Stimulated activated CD4-positive, alpha-beta T cell treated with anti-CD3 and anti-CD28 coated beads, Interleukin-4, amount 100 ng/mL, for 48 hours (primary cell): ENCODE results near the gene SPCS2.
"Not testable (repeated sequence)": the region's sequence is repeated elsewhere in the genome, so short reads cannot be mapped to it uniquely, and the experiment has no call there.

ENCODE experiments used
- DNase-seq, 2 donors: peaks; one replicate each; pipeline ENCODE4 v3.0.0-alpha.2; 2020; ENCODE audit warnings: low read depth in 2 of 2

The SPCS2 gene

DNA sequence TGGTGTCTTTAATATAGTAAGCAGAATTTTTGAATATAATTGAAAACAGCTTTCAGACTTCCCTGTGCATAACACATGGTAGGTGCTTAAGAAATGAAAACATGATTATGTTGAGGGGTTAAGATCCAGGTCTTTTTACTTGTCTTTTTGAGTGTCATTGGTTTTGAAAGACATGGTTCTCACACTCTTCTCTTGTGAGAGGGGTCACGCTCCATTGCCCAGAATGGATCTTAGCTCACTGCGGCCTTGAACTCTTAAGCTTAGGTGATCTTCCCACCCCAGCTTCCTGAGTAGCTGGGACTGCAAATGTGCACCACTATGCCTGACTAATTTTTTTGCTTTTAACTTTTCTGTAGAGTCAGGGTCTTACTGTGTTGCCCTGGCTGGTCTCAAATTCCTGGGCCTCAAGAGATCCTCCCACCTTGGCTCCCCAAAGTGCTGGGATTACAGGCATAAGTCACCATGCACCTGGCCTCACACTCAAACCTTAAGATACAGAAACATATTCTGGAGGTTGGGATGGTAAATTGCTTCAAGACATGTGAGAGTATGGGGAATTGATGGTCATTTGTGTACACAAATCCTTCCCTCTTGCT, 1.4 kb downstream of the SPCS2 start:
- DNase-seq = no peak

DNA sequence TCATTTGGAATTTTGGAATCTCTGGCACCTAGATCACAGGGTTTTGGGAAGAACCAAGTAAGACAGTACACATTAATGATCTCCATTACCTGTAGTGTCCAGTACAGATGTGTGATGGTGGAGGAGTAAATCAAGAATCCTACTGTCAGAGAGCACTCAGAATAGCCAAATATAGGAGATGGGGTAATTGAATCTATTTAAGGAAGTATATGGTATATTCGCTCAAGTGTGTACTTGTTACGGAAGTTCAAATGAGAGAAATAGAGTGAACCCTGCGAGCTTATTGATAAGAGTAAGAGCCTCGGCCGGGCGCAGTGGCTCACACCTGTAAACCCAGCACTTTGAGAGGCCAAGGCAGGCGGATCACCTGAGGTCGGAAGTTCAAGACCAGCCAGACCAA, 2.2 kb downstream of the SPCS2 start:
- DNase-seq = no peak

DNA sequence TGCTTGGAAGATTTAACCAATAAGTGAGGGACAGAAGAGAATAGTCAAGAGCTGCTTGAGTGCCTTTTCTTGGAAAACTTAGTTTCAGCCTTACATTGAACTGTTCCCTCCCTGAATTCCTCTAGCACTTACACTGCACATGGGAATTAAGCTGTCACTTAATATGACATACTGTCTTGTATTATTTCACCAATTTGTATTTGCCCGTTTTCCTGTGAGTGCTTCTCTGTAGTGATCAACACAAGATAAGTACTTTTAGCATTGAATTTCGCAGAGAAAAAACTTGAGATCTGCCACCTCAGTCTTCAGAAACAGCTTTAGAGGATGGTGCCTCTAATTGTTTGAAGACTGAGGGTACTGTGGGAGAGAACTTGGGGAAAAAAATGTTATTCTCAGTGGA, 3.7 kb downstream of the SPCS2 start:
- no peak for DNase-seq

DNA sequence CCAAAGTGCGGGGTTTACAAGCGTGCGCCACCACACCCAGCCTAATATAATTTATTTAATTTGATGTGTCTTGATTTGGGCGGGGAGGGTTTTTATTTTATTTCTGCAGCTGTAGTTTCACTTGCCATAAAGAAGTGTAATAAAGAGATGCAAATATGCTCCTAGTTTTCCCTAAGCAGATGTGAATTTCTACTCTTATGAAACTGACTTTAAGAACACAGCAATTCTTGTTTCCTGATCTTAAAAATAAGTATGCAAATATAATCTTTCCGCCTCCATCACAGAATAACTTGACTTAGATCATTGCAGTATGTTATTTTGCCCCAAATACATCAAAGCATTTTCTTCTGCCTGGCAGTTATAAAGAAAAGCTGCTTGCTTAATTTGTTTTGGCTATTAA, 4.4 kb downstream of the SPCS2 start:
- DNase-seq = no peak

DNA sequence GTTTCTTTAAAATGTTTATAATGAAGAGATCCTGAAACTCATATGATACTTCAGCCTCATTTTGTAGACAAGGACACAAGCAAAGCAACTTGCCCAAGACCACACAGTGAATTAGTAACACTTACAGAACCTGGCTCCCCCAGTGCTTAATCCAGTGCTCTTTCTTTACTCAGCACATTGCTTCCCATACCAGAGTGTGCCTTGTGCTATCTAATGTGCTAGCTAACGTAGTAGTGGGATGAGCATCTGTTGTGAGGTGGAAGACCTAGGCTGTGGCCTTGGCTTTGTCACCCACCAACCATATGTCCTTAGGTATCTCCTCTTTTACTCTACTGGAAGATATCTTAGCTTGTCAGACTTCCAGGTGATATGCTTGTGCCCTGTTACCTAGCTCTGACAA, 5.1 kb downstream of the SPCS2 start:
- no peak for DNase-seq

DNA sequence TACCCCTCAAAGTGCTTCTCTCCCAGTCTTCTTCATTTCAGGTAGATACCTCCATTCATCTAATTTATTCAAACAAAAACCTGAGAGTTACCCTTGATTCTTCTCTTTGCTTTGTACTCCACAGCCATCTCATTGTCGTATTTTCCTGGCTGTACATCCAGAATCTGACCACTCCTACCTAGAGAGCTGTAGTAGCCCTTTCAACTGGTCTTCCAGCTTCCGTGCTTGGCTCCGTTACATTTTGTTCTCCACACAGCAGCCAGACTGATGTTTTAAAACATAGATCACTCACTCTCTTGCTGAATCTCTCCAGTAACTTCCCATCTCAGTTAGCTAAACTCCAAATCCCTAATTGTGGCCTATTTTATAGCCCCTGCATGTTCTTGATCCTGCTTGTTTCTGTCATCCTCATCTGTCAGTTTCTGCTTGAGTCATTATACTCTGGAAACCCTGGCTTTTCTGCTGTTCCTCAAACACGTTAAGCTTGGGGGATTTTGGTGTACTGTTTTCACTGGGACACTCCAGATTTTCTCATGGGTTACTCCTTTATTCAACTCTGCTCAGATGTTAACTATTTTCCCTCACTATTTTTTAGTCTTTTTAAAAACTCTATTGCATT, 7.4 kb downstream of the SPCS2 start:
- no peak for DNase-seq

DNA sequence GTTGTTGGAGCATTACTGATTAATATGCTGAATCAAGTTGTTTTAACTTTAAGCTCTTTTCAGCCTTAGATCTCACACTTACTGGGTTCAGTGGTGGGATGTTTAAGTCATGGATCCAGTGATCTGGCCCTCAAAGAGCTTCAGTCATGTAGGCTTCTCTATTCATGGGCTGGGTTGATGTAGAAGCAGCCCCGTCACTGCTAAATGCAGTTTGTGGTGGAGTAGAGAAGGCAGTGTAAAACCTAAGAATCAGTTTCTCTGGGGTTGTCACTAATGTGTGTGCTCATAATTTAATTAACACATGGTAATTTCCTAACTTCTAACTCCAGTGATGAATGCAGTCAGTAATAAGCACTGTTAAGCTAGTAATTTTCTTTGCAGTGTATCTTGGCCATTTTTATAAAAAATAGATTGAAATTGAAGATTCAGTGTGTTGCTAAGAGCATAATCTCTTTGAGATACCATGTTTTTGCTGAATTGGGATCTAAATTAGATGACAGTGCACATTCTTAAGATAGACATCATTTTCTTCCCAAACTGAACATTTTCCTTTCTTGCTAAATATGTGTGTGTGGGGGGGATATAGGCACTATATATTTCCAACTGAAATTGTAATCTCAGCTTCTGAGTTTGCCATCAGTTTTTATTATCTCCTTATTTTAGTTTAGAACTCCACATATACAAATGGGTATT, 9.0 kb downstream of the SPCS2 start:
- DNase-seq = no peak

DNA sequence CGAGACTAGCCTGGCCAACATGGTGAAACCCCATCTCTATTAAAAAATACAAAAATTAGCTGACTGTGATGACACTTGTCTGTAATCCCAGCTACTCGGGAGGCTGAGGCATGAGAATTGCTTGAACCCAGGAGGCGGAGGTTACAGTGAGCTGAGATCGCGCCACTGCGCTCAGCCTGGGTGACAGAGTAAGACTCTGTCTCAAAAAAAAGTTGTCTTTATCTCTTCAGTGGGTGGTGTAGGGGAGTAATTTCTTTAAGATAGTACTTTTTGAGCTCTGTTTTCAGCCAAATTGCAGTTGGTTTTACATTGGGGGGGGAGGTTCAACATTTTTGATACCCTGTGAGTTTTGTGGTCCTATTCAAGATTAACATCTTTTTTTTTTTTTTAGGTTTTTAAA, 11.1 kb downstream of the SPCS2 start:
- DNase-seq = not testable (repeated sequence)

DNA sequence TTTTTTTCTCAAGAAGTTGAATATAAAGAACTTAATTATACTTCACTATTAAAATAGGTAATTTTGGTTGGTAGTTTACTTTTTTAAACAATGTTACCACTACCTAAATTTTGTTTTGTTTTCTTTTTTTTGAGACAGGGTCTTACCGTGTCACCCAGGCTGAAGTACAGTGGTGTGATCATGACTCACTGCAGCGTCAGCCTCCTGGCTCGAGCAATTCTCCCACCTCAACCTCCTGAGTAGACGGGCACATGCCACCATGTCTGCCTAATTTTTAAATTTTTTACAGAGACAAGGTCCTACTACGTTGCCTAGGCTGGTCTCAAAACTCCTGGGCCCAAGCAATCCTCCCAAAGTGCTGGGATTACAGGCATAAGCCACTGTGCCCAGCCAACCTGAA, 17.6 kb downstream of the SPCS2 start:
- no peak for DNase-seq

DNA sequence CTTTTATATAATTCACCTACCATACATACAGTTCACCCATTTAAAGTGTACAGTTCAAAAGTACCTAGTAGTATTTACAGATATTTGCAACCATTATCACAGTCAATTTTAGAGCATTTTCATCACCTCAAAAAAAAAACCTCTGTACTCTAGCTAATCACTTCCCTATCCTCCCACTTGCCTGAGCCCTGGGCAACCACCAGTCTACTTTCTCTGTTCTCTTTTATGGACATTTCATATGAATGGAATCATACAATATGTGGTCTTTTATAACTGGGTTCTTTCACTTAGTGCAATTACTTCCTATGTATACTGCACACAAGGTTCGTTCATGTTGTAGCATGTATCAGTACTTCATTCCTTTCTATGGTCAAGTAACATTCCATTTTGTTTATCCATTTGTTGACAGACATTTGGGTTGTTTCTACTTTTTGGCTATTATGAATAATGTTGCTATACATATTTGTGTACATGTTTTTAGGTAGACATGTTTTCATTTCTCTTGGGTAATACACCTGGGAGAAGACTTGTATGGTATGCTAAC, 21.9 kb downstream of the SPCS2 start:
- DNase-seq = no peak

DNA sequence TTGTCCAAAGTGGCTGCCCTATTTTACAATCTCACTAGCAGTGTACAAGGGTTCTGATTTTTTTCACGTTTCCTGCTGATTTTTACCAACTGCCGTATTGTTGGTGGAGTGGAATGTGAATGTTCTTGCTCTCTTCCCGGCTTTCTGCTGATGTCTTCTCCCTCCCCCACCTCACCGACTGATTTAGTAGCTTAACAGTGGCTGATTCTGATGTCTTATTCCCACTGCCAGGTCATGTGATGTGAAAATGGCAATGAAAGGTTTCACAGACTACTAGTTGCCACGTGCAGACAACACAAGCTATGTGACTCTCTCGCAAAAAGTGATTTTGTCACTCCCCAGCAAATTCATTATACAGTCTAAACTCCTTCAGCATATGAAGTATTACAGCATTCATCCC, 22.4 kb downstream of the SPCS2 start:
- no peak for DNase-seq

DNA sequence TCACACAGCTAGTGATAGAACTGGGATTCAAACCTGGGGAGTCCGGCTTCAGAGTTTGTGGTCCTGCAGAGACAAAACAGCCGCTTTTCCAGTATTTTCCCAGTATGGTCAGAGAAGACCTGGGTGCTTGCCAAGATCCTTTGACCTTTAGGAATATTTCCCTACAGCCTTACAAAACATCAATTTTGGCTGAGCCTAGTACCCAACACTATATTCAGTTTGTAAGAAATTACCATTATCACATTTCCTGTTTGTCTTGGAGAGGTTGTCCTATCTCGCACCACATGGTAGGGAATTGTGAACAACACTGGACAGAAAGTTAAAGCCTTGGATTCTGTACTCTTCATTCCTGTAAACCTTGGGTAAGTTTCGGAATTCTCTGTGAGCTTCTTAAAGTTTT, 29.0 kb downstream of the SPCS2 start:
- DNase-seq = no peak

DNA sequence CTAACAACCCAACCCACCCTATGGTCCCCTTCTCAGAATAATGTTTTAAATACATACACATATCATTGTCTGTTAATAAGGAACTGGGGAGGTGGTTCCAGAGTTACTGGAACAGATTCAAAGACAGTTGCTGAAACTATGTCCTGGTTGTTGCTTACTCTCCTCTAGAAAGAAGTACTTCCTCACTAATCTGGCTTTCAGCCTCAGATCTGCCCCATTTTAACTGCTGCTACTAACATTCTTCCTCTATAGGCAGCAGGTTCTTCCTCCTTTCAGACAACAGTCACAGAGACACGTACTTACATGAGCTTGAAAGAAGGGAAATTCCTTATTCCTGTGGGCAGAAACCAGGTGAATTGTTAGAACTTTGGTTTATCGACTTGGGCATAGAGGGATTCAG, 31.6 kb downstream of the SPCS2 start:
- DNase-seq = no peak

DNA sequence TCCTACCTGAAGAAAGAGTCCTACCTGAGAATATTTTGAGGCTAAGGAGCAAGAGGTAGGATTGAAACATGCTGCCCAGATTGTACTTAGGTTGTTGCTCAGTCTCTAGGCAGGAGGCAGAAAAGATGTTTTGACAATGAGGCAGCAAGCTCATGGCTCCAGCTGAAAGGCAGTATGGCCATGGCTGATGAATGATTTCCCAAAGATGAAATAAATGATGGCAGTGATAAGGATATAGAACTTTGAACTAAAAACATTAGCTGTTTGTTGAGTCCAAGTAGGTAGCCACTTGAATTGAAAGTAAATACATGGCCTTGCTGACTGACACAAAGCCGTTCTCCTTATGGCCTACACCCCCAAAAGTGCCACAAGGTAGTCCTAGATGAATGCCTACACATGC, 32.8 kb downstream of the SPCS2 start:
- DNase-seq = no peak

DNA sequence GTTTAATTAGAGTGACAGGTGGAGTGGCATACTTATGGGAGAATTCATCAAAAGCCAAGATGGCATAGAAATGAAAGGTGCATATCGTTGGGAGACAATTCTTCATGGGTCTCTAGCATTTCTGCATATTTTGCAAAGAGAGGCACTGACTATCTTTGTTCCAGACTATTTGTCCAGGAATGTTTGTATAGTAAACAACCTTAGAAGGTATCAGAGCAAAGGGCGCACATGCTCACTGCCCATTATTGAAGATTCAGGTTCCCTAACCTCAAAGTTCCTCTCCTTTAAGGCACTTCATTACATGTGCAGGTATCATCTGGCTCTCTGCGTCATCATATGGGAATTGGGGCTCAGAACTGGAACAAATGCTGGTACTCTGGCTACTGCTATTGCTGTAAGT, 35.0 kb downstream of the SPCS2 start:
- DNase-seq = no peak

DNA sequence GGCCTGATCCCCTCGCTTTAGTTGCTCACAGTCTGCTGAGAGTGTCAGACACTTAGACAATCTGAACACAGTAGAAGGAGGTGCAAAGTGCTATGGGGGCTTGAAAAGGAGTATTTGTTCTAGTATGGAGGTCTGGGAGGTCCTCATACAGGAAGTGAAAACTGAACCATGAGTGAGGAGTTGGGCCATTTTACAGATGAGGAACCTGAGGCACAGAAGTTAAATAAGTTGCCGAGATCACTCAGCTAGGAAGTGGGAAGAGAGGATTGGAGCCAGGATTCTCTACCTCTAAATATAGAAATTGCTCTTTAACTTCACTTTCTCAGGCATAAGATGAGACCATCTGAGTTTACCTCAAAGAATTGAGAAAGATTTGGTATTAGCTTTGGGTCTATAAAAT, 35.7 kb downstream of the SPCS2 start:
- no peak for DNase-seq

DNA sequence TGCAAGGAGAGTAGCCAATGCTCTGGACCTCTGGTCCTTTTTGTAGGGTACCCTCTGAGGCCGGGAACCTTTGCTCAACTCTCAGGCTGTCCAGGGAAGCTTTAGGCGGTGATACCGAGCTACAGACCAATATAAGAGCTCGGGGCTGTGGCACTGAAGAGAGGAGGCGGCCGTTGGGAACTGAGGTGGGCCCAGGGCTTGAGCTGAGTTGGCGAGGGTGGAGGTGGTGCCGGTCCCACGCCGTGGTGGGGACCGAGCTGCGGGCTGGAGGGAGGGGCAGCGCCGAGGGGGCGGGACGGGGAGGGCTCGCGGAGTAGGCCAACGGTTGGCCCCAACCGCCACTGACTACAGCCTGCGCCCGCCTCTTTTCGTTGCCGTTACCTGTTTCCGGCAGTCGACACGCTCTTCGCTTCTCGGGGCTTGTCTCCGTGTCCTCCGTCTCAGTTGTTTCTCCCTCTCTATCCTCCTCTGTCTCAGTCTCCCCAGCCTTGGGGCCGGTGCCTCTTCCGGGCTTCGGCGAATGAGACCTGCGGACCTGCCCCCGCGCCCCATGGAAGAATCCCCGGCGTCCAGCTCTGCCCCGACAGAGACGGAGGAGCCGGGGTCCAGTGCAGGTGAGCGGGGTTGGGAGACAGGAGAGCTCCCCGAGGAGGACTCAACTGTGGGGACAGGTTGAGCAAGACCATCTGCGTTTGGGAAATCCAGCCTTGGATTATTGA, 39.6 kb downstream of the SPCS2 start, which contains the start of gene NEU3:
NEU3 (plus strand) TSS at position 393 of the 719 bp plus-strand sequence; CDS start at position 521, 128 bp downstream.
- DNase-seq = peak; percentile 73 to 83

DNA sequence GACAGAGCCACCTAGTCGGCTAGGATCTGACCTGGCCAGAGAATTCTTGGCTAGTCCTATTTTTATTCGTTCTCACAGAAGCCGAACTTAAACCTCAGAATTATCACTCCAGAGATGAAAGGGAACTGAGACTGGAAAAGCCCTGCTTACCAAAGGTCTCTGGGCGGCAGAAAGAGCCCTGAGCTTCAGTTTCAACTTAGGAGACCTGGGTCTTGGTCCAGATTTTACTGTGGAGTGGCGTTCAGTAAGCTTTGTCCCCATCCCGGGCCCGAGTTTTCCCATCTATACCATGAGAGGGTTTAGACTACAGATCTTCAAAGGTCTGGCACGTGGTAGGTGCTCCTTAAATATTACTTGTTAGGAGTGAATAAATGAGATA, 40.2 kb downstream of the SPCS2 start:
- no peak for DNase-seq

DNA sequence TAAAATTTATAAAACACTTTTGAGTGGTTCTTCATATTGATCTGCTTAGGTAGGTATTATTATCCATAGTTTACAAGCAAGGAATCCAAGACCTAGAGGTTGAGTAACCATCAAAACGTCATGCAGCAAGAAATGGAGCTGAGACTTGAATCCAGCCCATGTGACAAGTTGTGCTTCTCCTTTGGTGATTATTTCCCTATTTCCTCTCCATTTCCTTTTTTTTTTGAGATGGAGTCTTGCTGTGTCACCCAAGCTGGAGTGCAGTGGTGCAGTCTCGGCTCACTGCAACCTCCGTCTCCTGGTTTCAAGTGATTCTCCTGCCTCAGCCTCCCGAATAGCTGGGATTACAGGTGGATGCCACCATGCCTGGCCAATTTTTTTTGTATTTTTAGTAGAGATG, 41.1 kb downstream of the SPCS2 start:
- not testable (repeated sequence) for DNase-seq

DNA sequence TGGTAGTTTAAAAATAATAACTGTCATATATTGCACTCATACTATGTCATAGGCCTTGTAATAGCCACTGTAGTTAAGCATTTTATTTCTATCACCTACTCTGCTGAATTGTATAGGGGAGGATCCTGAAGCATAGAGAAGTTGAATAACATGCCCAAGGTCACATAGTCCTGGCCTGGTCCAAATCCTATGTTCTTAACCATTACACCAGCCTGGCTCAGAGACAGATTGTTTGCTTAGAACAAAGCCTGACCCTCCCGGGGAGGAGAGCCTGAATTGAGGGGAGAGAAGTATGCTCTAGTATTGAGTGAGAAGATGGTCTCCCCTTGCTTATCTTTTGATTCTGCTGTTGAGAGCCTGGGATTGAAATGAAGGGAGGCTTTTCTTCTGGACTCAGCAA, 41.9 kb downstream of the SPCS2 start:
- DNase-seq = no peak

DNA sequence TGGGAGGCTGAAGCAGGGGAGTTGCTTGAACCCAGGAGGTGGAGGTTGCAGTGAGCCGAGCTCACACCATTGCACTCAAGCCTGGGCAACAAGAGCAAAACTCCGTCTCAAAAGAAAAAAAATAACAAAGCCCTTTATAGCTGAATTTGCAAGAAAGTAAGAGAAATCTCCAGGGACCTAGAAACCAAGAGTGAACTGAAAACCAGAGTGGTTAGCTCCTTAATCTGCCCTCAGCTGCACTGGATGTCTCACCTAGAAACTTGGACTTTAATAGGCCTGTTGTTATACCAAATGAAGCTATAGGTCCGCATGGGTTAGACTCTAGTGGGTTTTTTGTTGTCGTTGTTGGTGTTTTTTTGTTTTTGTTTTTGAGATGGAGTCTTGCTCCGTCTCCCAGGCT, 43.8 kb downstream of the SPCS2 start:
- no peak for DNase-seq

DNA sequence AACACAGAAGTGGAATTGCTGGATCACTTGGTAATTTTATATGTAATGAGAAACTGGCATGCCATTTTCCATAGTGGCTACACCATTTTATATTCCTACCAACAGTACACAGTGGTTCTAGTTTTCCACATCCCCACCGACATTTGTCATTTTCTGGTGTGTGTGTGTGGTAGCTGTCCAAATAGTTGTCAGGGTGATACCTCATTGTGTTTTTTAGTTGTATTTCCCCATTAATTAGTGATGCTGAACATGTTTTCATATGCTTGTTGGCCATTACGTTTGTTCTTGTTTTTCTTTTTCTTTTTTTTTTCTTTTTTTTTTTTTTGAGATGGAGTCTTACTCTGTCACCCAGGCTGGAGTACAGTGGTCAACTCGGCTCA, 51.9 kb downstream of the SPCS2 start:
- DNase-seq = no peak

DNA sequence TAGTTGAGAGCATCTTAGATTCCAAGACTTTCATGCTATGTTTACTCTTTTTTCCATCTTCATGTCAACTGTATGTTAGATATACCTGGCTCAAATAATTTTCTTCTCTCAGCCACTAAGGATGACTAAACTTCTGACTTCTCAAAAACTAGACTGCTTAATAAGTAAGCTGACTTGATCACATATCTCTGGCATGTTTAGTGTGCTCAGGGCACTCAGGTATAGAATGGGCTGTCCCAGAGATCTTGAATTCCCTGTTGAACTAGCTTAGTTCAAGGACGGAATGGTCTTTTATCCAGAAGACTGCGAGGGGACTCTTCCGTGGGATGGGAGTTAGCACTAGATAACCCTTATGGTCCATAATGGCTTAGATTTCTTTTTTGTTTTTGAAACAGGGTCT, 52.6 kb downstream of the SPCS2 start:
- DNase-seq = no peak
